NB4 (cell line): ENCODE results near the gene POU2AF1.

Experiments used
- POLR2A ChIP-seq: IDR thresholded peaks from 2 replicates; pipeline ENCODE4 v1.6.1; 2011; ENCODE audit warnings: mild to moderate bottlenecking; ENCODE audit not compliant: insufficient read length; ENCODE audit errors: extremely low read depth
- TF ChIP-seq, protein P1 (sequence below): IDR thresholded peaks from one replicate; pipeline ENCODE4 v1.5.1; 2012; ENCODE audit warnings: low read depth, low read length
- TF ChIP-seq, protein P2 (sequence below): IDR thresholded peaks from 2 replicates; pipeline ENCODE4 v1.6.1; 2011; ENCODE audit warnings: low read depth, low read length

DNA sequence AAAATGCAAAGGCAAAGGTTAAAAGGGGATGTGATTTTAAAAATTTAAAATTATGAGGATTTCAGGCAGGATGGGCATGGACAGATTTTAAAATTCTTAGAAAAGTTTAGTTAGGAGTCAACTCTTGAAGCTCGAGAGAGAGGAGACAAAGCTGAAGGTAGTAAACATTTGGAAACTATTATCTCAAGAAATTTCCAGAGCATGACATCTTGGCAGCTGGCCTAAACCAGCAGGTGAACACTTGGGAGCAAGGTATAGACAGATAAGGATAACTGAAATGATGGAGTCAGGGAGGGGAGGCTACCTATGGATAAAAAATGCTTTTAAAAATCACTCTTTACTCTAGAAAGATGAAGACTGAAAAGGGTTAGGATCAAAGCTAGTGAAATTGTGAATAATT lies 67.0 kb downstream of the POU2AF1 start:
- TF ChIP-seq, protein P1, sequence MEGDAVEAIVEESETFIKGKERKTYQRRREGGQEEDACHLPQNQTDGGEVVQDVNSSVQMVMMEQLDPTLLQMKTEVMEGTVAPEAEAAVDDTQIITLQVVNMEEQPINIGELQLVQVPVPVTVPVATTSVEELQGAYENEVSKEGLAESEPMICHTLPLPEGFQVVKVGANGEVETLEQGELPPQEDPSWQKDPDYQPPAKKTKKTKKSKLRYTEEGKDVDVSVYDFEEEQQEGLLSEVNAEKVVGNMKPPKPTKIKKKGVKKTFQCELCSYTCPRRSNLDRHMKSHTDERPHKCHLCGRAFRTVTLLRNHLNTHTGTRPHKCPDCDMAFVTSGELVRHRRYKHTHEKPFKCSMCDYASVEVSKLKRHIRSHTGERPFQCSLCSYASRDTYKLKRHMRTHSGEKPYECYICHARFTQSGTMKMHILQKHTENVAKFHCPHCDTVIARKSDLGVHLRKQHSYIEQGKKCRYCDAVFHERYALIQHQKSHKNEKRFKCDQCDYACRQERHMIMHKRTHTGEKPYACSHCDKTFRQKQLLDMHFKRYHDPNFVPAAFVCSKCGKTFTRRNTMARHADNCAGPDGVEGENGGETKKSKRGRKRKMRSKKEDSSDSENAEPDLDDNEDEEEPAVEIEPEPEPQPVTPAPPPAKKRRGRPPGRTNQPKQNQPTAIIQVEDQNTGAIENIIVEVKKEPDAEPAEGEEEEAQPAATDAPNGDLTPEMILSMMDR: no peak
- TF ChIP-seq POLR2A: no peak
- TF ChIP-seq, protein P2, sequence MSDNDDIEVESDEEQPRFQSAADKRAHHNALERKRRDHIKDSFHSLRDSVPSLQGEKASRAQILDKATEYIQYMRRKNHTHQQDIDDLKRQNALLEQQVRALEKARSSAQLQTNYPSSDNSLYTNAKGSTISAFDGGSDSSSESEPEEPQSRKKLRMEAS: no peak
